ENCODE results near the gene TOMM6.

DNA sequence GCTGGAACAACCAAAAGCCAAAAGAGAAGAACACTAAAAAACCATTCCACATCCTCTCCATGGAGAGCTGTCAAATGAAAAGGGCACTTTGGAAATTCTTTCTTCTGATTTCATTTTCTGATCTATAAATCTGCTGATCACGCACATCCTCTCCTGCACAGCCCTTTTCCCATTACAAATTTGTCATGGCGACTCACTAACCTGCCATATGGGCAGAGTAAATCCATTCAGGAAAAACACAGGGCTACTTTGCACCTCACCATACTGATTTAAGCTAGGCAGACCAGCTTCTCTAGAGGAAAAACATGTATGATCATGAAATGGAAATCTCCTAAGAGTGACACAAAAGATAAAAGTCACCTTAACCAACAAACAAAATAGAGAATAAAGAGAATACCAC, 26.0 kb downstream of the TOMM6 start:
- TF ChIP-seq, protein P1, sequence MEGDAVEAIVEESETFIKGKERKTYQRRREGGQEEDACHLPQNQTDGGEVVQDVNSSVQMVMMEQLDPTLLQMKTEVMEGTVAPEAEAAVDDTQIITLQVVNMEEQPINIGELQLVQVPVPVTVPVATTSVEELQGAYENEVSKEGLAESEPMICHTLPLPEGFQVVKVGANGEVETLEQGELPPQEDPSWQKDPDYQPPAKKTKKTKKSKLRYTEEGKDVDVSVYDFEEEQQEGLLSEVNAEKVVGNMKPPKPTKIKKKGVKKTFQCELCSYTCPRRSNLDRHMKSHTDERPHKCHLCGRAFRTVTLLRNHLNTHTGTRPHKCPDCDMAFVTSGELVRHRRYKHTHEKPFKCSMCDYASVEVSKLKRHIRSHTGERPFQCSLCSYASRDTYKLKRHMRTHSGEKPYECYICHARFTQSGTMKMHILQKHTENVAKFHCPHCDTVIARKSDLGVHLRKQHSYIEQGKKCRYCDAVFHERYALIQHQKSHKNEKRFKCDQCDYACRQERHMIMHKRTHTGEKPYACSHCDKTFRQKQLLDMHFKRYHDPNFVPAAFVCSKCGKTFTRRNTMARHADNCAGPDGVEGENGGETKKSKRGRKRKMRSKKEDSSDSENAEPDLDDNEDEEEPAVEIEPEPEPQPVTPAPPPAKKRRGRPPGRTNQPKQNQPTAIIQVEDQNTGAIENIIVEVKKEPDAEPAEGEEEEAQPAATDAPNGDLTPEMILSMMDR (IDR thresholded peaks at IDR 0.05; ENCODE audit: insufficient read depth, low read length, poor library complexity, severe bottlenecking) = no peak
- TF ChIP-seq EZH2phosphoT487 (conservative IDR thresholded peaks at IDR 0.05; ENCODE audit: low read length) = no peak

Data from SU-DHL-6 (cell line).